NCI-H774 (cell line): Measurements from ENCODE around the gene SAMM50.

Experiments
- DNase-seq: peaks from one replicate; lab custom pipeline; 2025; lab: John Stamatoyannopoulos, UW

Gene SAMM50

GRCh38 chr22:43976861-43977795 is 21.9 kb downstream of the SAMM50 start:
- DNase-seq: no peak

- DNase-seq: no peak
Observed at GRCh38 chr22:43978558-43978957, 23.3 kb downstream of the SAMM50 start.

- DNase-seq: no peak
Observed at GRCh38 chr22:43980579-43980978, 25.3 kb downstream of the SAMM50 start.

- no peak for DNase-seq
Observed at GRCh38 chr22:43980996-43981395, 25.8 kb downstream of the SAMM50 start.

- no peak for DNase-seq
Observed at GRCh38 chr22:43983808-43984207, 28.6 kb downstream of the SAMM50 start.

GRCh38 chr22:43985532-43985931 is 30.3 kb downstream of the SAMM50 start:
- DNase-seq: no peak

GRCh38 chr22:43988116-43988820 is 33.0 kb downstream of the SAMM50 start:
- DNase-seq: no peak

GRCh38 chr22:43988960-43989359 is 33.7 kb downstream of the SAMM50 start:
- no peak for DNase-seq

- DNase-seq: no peak
Observed at GRCh38 chr22:43990044-43990443, 34.8 kb downstream of the SAMM50 start.

- no peak for DNase-seq
Observed at GRCh38 chr22:43991316-43992020, 36.2 kb downstream of the SAMM50 start.

- no peak for DNase-seq
Observed at GRCh38 chr22:43992331-43992821, 37.1 kb downstream of the SAMM50 start.

- no peak for DNase-seq
Observed at GRCh38 chr22:43993072-43993760, 38.0 kb downstream of the SAMM50 start.

GRCh38 chr22:43994006-43994405 is 38.8 kb downstream of the SAMM50 start:
- no peak for DNase-seq

GRCh38 chr22:43994416-43994815 is 39.2 kb downstream of the SAMM50 start:
- DNase-seq: no peak

GRCh38 chr22:43995057-43995685 is 39.9 kb downstream of the SAMM50 start:
- no peak for DNase-seq

GRCh38 chr22:43995798-43996169 is 40.5 kb downstream of the SAMM50 start:
- DNase-seq: no peak

GRCh38 chr22:43996170-43996980 is 41.1 kb downstream of the SAMM50 start:
- no peak for DNase-seq

GRCh38 chr22:43996981-43997265 is 41.7 kb downstream of the SAMM50 start:
- DNase-seq: no peak

GRCh38 chr22:43998679-43999264 is 43.5 kb downstream of the SAMM50 start:
- DNase-seq: no peak

- no peak for DNase-seq
Observed at GRCh38 chr22:43999378-43999777, 44.1 kb downstream of the SAMM50 start.
